GM19467 (cell line): ENCODE results near the gene HES6.

Experiments used
- ATAC-seq: cut with Tn5 transposase; IDR thresholded peaks from one replicate; pipeline ENCODE4 v1.9.1; 2021; ENCODE audit warnings: mild to moderate bottlenecking, moderate library complexity; ENCODE audit not compliant: unreplicated experiment

The HES6 gene

DNA sequence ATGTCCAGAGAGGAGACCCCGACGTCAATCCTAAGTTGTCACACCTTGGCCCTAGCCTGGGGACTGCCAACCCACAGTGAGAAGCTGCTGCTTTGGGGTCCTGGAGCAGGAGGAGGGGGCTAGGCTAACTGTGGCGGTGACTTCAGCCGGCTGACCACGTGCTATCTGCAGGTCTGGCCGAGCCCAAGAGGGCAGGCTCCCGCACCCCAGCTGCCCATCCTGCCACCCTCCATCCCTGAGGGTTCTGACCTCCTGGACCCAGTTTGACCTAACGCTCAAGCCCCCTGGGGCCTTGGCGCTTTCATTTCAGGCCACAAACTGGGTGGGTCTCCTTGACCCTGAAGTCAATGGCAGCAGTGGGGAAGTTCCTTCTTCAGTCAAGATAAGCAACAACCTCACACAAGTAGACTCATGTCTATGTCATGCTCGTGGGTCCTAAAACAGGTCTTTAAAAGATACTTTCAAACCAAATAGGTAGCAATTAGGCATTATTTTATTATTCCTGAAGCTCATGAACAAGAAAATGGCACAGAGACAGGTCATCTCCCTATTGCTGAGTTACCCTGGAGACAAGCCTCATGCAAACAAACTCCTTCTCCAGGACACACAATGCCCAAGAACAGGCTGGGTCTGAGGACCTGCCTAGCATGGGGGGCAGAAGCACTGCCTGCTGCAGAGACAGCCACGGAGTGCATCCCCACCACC is 2.3 kb downstream of the HES6 start:
- ATAC-seq: no peak

DNA sequence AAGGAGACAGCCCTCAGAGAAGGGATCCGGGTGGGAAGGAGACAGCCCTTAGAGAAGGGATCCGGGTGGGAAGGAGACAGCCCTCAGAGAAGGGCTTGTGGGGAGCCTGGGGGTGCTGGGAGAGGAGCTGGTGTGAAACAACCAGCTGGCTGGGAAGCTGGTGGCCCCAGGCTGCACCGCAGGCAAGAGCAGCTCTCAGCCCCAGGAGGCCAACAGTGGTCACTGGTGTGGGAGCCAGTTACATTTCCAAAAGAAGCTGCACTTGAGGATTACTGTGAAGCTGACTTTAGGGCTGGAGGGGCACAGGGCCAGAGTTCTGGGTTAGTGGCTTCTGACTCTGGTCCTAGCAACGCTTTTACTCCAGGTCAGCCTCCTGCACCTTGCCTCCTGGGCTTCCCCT is 3.3 kb downstream of the HES6 start:
- no peak for ATAC-seq

DNA sequence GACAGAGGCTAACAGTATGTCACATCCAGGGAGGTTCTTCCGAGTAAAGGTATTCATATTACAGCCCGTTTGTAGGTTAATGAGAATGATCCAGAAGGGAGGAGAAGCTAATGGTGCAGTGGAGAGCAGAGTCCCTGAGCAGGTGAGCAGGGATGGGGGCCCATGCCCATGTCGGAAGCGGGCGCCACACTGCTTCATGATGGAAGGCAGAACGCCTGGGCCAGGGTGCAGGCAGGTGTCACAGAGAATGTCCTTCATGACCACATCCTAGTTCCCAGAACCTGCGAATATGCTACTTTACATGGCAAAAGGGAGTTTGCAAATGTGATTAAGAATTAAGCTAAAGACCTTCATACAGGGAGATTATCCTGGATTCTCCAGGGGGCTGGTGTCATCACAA is 4.0 kb downstream of the HES6 start:
- ATAC-seq: no peak

DNA sequence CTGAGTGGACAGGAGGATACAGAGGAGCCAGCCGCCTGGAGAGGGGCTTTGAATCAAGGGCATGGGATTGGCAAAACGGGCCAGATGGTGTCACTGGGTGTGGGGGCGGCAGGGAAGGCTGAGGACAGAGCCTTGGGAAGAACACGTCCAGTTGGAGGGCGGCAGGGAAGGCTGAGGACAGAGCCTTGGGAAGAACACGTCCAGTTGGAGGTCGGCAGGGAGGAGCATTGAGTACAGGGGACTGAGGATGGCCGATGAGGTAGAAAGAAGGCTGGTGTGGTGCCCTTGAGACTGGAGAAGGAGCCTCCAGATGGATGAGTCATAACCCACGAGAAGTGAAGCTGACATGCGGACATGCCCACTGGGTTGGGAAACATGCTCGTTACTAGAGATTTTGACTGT is 4.5 kb downstream of the HES6 start:
- ATAC-seq: no peak

DNA sequence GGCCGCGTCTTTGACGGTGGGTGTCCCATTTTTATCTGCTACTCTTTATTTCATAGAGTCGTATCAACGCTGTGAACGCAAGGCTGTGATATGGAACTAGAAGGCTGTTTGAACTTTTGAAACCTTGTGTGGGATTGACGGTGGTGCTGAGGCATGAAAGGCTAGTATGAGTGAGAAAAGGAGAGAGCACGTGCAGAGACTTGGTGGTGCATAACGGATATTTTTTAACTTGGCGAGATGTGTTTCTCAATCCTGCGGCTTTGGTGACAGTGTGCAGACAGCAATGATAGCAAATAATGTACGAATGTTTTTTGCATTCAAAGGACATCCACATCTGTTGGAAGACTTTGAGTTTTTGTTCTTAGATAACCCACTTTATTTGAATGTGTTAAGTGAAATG is 6.2 kb downstream of the HES6 start:
- no peak for ATAC-seq

DNA sequence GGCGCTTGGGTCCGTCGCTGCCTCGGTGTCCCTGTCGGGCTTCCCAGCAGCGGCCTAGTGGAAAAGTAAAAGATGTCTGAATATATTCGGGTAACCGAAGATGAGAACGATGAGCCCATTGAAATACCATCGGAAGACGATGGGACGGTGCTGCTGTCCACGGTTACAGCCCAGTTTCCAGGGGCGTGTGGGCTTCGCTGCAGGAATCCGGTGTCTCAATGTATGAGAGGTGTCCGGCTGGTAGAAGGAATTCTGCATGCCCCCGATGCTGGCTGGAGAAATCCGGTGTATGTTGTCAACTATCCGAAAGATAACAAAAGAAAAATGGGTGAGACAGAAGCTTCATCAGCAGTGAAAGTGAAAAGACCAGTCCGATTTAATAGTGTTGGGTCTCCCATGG is 8.0 kb downstream of the HES6 start:
- ATAC-seq: no peak

DNA sequence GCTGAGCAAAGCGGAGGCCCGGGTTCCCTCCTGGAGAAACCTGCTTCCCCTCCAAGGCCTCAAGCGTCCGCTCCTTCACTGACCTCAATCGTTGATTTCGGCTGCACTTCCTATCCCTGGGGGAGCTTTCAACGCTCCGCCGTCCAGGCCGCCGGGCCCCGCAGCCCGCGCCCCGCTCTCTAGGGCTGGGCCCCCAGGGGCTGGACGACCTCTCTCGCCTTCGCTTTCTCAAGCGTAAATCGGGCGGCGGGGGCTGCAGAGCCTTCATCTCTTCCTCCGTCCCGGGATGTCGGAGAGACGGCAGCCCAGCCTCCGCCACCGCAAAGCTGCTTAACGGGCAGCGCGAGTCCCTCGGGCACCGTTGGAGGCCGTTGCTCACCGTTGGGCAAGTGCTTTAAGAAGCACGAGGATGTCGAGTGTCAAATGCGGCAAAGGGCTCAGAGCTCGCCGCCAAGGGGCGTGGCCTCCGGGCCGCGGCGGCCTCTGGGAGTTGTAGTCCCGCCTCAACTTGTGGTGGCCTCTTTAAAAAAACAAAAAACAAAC is 8.5 kb downstream of the HES6 start:
- peak; percentile 49 for ATAC-seq

DNA sequence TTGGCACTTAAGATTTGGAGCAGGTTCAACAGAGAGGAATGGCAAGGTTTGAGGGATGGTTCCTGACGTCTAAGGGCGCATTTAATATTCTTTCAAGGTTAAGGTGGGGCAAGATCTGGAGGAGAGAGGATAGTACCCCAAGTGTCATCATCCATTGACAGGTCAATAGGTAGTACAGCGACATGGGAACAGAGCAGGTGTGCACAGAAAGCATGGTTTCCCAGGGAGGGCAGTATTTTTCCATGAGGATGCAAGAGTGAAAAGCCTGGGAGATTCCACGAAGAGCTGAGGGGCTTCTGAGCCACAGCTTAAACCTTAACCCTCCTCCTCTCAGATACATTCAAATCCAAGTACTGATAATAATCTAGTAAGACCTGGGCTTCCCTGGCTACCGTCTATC is 9.1 kb downstream of the HES6 start:
- no peak for ATAC-seq

DNA sequence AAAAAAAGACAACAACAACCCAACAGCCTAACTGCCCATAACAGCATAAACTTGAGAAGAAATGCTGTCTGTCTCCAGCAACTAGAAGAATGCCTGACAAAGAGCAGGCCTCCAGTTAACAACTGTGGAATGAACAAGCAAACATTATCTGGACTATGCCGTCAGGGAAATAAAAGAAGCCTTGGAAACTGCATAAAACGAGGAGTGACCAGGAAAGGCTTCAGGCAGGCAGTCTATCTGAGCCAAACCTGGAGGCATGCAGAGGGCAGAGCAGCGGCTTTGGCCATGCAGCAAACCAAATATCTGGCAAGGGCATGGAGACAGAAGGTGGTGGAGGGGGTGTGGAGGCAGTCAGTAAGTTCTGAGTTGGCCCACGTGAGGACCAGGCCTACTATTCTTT is 11.1 kb downstream of the HES6 start:
- no peak for ATAC-seq

DNA sequence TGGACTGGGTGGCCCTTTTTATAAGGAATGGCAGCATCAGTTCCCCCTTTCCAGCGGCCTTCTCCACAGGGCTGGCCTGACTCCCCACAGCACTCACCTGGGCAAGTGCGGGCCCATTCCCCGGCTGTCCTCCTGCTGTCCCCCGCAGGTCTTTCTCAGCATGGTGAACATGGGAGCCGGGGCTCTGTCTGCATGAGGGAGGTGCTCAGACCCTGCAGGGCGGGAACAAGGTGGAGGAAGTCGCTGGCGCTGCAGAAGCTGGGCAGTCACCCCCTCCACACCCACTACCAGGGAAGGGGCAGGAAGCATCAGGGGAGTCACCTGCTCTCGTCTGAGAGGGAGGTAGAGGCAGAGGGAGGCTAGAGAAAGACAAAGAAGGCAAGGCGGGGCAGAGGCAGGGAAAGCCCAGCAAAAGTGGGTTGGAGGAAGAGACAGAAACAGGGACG is 12.2 kb downstream of the HES6 start:
- ATAC-seq: no peak

DNA sequence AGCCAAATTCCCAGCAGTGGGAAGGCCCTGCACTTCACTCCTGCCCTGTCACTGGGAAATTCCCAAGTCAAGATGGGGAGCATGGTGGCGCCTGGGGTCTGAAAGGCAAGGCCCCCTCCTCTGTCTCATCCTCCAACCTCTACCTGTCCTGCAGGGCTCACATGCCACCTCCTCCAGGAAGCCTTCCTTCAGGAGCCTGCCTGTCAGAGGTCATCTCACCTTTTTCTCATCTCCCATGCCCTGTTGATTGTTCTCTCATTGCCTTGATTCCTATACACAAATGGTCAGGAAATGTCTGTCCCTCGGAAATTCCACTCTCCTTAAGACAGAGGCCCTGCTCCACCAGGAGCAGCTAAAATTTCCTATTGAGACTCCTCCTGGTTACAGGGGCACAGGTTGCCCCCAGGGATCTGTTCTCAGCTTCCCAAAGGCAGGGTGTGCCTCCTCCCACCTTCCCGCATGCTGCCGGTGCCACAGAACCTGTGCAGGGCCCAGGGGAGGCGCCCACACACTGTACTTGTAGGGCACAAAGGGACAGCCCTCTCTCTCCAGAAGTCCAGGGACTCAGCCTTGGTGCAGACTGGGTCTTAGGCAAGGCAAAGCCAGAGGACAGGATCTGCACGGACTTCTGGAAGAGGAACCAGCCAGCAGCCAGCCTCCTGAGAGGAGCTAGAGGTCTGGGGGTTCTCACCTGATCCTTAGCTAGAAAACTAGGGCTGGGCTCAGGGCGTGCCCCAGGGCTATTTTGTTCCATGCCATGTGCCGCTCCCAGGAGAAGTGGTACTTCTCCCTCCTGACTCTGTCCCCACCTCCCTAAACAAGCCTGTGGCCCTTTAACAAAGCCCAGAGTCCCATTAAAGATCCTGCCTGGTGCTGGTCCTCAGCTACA is 12.9 kb downstream of the HES6 start:
- no peak for ATAC-seq

DNA sequence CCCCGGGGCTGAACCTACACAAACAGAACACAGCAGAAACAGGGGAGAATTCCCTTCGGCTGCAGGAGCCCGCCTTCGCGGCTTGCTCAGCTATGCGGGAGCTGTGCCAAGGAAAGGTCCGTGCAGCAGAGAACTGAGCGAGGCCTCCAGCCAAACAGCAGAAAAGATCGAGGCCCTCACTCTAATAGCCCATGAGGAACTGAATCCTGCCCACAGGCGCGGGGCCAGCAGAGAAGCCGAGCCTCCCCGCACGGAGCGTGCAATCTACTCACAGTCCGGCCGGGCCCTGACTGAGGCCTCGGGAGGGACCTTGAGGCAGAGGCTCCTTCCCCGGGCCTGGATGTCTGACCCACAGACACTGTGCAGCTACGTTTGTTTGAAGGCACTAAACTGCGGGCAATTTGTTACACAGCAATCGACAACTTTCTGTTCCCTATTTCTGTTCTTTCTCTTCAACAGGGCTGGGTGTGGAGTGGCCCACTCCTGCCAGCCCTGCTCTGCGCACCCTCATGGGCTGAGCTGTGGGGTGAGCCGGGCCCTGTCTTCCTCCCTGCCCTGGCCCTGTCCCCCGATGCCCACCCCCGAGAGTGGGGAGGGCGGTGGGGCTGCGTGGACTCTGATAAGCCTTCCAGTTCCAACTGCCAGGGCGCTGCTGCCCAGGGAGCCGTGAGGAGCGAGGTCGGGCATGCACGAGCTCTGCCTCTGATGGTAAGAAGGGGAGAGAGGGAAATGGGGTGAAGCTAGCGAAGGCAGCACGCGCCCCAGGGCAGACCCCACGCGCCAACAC is 13.7 kb downstream of the HES6 start:
- no peak for ATAC-seq

DNA sequence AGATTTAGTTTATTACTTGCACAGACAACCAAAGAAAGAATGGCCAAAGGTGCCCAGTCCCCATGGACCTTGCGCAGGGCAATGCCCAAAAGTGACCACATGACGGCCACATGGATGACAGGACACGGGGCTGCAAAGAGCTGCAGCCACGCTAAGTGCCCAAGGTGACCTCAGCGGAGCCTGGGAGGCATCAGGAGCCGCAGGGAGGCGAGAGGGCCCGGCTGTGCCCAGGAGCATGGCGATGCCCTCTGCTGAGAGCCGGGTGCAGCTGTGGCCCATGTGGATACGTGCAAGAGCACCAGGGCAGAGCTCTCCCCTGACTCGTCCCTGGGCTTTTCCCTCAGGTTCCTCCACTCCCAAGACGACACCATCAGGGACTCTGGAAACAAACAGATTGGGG is 14.7 kb downstream of the HES6 start:
- no peak for ATAC-seq

DNA sequence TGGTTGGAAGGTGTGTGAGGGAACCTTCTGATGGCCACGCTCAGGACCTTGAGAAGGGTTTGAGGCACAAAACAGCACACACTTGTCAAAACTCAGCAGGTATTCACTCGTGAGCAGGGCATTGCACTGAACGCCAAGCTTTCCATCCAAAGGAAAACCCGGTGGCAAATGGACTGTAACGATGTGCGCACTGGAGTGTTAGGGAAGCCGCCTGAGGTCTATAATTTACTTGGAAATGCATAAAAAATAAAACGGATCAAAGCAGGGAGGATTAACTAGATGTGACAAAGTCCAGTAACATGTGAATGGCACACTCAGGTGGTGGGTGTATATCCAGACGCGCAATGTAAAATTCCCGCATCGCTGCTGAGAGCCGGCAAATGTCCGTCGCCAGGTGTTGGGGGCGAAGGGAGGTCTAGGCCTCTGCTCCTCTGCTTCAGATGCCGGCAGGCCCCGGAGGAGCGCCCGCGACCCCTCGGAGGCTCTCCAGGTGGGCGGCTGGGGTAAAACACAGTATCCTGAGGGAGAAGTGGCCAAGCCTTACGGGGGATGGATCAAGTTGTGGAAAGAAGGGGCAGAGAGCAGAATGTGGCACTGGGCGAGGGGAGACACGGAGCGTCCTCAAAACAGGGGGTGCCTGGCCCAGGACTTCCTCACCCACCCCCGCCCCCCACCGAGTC is 15.3 kb downstream of the HES6 start:
- ATAC-seq: no peak

DNA sequence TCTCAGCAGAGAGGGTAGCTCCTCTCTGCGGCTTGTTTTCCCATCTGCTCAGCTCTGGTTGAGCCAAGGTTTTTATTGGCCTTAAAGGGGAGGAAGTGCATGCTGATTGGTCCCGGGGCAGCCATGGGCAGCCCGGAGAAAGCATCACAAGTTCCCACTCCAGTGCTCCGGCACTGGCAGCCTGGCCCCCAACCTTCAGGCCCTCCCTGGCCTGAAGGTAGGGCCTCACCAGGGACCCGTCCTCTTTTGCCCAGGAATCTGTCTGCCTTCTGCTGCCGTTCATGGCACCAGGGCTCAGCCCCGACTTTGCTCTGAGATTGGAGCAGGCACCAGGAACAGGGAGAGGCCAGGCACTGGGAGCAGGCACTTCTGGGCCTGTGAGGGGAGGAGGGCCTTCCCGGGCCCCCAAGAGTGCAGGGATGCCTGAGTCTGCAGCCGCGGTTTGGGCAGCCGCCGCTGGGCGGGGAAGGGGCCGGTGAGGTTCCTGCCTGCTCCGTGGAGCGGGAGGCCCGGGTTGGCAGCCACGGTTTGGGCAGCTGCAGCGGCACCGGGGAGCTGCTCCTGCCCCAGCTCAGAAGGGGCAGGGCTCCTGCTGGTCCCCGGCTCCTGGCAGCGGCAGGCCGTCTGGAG is 18.8 kb downstream of the HES6 start:
- no peak for ATAC-seq

DNA sequence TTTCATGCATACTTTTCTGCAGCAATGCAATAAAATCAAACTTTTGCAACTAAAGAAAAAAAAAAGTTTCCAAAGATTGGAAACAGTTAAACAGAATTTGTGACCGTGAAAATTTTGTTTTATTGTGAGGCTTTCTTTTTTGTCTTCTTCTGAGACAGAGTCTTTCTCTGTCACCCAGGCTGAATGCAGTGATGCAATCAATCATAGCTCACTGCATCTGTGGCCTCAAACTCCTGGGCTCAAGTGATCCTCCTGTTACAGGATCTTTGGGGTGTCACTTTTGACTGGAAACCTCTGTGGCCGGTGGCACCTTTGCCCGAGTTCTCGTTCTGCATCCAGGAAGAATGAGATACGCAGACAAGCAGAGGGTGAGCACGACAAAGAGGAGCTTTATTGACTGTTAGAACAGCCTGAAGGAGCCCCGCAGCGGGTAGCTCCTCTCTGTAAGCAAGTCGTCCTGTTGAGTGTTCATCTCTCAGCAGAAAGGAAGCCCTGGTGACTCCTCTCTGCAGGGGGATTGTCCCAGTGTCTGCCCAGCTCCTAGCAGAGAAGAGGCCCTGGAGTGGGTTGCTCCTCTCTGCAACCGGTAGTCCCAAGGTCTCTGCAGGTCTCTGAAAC is 19.5 kb downstream of the HES6 start:
- ATAC-seq: no peak

DNA sequence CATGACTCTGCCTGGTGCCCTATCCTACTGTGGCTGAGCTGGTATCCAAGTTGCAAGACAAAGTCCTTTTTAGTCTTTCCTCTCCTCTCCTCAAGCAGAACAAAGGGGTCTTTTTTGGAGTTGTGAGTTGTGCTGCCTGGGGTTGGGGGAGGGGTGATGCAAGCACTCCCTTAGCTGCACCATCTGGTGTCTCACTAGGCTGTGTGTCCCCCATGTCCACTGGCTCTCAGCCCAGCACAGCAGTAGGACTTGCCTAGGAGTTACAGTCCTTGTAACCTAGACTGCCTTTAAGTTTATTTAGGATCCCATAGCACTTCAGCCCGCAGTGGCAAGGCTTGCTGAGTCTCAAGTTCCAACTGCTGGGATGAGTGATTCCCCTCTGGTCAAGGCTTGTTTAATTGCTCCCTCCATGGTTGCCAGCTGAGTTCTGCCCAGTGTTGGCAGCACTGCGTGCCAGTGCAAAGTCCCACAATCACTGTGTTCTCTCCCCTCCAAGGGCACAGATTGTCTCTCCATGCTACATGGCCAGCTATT is 23.1 kb downstream of the HES6 start:
- no peak for ATAC-seq

DNA sequence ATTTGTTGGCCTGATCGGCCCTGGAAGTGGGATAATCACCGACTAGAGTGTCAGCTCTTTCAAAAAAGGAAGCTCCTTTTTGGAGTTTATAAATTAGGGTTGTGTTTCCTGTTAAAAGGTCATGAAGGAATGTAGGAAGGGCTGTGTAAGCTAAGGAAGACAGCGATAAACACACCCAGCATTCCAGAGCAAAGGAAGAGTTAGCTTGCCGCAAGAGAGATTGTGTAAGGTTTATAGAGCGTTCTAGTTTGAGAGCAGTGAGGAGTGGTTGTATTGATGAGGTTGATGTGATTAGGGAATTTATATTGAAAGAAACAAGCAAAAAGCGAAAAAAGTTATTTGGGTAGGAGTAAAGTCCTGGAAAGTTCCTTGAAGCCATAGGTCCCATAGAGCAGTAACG is 32.8 kb downstream of the HES6 start:
- ATAC-seq: no peak

DNA sequence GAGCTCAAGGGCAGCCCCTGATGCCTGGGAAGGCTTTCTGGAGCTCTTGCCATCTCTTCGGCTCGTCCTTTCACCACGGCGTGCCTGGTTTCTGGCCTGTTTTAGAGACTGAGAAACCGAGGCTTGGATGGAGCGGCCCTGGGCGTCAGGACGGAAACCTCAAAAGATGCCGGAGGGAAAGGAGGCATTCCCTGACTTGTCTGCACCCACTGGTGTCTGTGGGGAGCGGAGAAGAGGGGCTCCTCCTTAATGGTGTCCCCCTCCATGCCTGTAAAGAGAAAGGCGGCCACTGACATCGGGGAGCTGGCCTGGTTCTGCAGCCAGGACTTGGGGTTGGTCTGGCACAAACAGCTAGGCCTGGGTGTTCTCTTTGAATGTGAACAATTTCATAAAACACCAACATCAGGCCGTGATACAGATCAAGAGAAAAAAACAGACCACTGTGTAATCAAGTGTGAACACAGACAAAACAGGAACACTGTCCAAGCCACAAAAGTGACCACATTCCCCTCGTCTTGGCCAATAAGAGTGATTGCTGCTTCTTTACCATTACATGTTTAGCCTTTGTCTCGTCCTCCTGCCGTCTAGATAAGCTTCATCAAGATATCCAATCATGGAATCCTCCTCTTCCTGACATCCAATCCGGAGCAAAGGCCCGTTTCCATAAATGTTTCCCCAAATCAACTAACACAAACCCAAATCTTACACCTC is 35.7 kb downstream of the HES6 start:
- peak; percentile 14 for ATAC-seq
